IMR-90 (cell line): ENCODE measurements around the gene GAREM1. TPM values are rescaled to one million over a fixed set of nuclear protein-coding genes. Genes with fewer than 3 reads are reported as not detected.

Experiments used
- ATAC-seq: fragments of 200-7000 bp; cut with Tn5 transposase; 2 replicates; pipeline ENCODE4 v1.9.1; 2020; ENCODE audit warnings: low read depth, mild to moderate bottlenecking, moderate library complexity
- BruUV-seq: library from RNA; stranded (reverse); fragments of 400-500 nt; replicated peaks from 2 replicates; lab custom pipeline; 2021; lab: Mats Ljungman, UMichigan
- CTCF ChIA-PET: fragments of 300-600 bp; formaldehyde crosslinking; extraction: SDS; loops from one replicate; lab custom pipeline; 2021; ENCODE audit warnings: antibody characterized with exemption; lab: Yijun Ruan, JAX
- POLR2A ChIA-PET: fragments of 300-600 bp; sonication (Branson Sonifier 250); formaldehyde crosslinking; loops from one replicate; lab custom pipeline; 2022; ENCODE audit warnings: antibody characterized with exemption; ENCODE audit not compliant: unreplicated experiment; lab: Charles Lee
- DNase-seq: peaks from one replicate; pipeline ENCODE4 v3.0.0; 2013
- H2AFZ ChIP-seq: replicated peaks from 2 replicates; pipeline ENCODE3; 2013; ENCODE audit warnings: low read length, mild to moderate bottlenecking; ENCODE audit not compliant: poor library complexity
- H2AK5ac ChIP-seq: 2 replicates; pipeline ENCODE4 v1.6.1; 2013; ENCODE audit warnings: low read depth, low read length, inconsistent platforms
- H2AK9ac ChIP-seq: replicated peaks from 2 replicates; pipeline ENCODE3; 2013; ENCODE audit warnings: mild to moderate bottlenecking, low read depth, low read length, moderate library complexity; ENCODE audit not compliant: poor library complexity
- H2BK120ac ChIP-seq: 2 replicates; pipeline ENCODE4 v1.6.1; 2013; ENCODE audit warnings: low read depth, low read length, inconsistent platforms
- H2BK15ac ChIP-seq: 3 replicates; pipeline ENCODE4 v1.6.1; 2013; ENCODE audit warnings: low read depth, low read length, inconsistent platforms
- H2BK20ac ChIP-seq: 2 replicates; pipeline ENCODE4 v1.6.1; 2013; ENCODE audit warnings: low read depth, mild to moderate bottlenecking, inconsistent platforms, low read length, moderate library complexity
- H2BK5ac ChIP-seq: 2 replicates; pipeline ENCODE4 v1.6.1; 2013; ENCODE audit warnings: mild to moderate bottlenecking, low read depth, low read length, inconsistent platforms; ENCODE audit not compliant: poor library complexity, severe bottlenecking
- H3K14ac ChIP-seq: replicated peaks from 2 replicates; pipeline ENCODE4 v1.6.1; 2013; ENCODE audit warnings: low read depth, low read length, inconsistent platforms
- H3K18ac ChIP-seq: 2 replicates; pipeline ENCODE4 v1.6.1; 2013; ENCODE audit warnings: low read depth, low read length, control low read depth
- H3K23ac ChIP-seq: 2 replicates; pipeline ENCODE4 v1.6.1; 2013; ENCODE audit warnings: low read depth, low read length, inconsistent platforms
- H3K27ac ChIP-seq: 2 replicates; pipeline ENCODE4 v1.5.1; 2013; ENCODE audit warnings: mild to moderate bottlenecking, control low read depth, low read length; ENCODE audit not compliant: insufficient read depth
- H3K27me3 ChIP-seq: 2 replicates; pipeline ENCODE4 v1.6.1; 2013; ENCODE audit warnings: low read length; ENCODE audit not compliant: control insufficient read depth, insufficient read depth
- H3K36me3 ChIP-seq: 2 replicates; pipeline ENCODE4 v1.6.1; 2013; ENCODE audit warnings: low read length, mixed read lengths; ENCODE audit not compliant: control insufficient read depth, insufficient read depth
- H3K4ac ChIP-seq: 2 replicates; pipeline ENCODE4 v1.6.1; 2013; ENCODE audit warnings: low read depth, low read length, inconsistent platforms
- H3K4me1 ChIP-seq: 2 replicates; pipeline ENCODE4 v1.6.1; 2013; ENCODE audit warnings: low read length, mixed read lengths; ENCODE audit not compliant: control insufficient read depth, insufficient read depth
- H3K4me2 ChIP-seq: 2 replicates; pipeline ENCODE4 v1.6.1; 2013; ENCODE audit warnings: low read depth, mild to moderate bottlenecking, control low read depth, low read length, moderate library complexity
- H3K4me3 ChIP-seq: 2 replicates; pipeline ENCODE4 v1.5.1; 2013; ENCODE audit warnings: low read depth, mild to moderate bottlenecking, control low read depth, low read length, moderate library complexity; ENCODE audit not compliant: insufficient read depth
- H3K56ac ChIP-seq: 2 replicates; pipeline ENCODE4 v1.6.1; 2013; ENCODE audit warnings: low read length, inconsistent platforms; ENCODE audit not compliant: insufficient read depth; ENCODE audit errors: extremely low read depth
- H3K79me1 ChIP-seq, 2 experiments: 2 replicates each; pipeline ENCODE4 v1.6.1; 2013; ENCODE audit warnings: low read length in 2 of 2, inconsistent platforms in 1 of 2, low read depth in 1 of 2
- H3K9ac ChIP-seq: 2 replicates; pipeline ENCODE4 v1.6.1; 2013; ENCODE audit warnings: low read depth, low read length, control low read depth
- H3K9me1 ChIP-seq: 2 replicates; pipeline ENCODE4 v1.6.1; 2013; ENCODE audit warnings: low read length, inconsistent platforms; ENCODE audit not compliant: insufficient read depth
- H3K9me3 ChIP-seq: 2 replicates; pipeline ENCODE4 v1.6.1; 2013; ENCODE audit warnings: low read length; ENCODE audit not compliant: control insufficient read depth, insufficient read depth
- H4K20me1 ChIP-seq: 2 replicates; pipeline ENCODE4 v1.6.1; 2013; ENCODE audit warnings: low read length, inconsistent platforms; ENCODE audit not compliant: insufficient read depth
- H4K5ac ChIP-seq: 2 replicates; pipeline ENCODE4 v1.6.1; 2013; ENCODE audit warnings: mild to moderate bottlenecking, low read depth, low read length, control low read depth
- H4K8ac ChIP-seq, 2 experiments: 2 replicates each; pipeline ENCODE4 v1.6.1; 2013; ENCODE audit warnings: low read depth in 2 of 2, low read length in 2 of 2, control low read depth in 1 of 2, inconsistent platforms in 1 of 2
- H4K91ac ChIP-seq: 2 replicates; pipeline ENCODE4 v1.6.1; 2013; ENCODE audit warnings: low read depth, low read length, inconsistent platforms; ENCODE audit not compliant: insufficient read depth
- BHLHE40 ChIP-seq: fragments of 150-350 bp; IDR thresholded peaks from 2 replicates; pipeline ENCODE4 v1.6.1; 2016; ENCODE audit warnings: mild to moderate bottlenecking, low read depth, low read length
- CEBPB ChIP-seq: IDR thresholded peaks from 2 replicates; pipeline ENCODE4 v1.6.1; 2012; ENCODE audit warnings: low read depth, low read length, improper control_type of control experiment
- CHD1 ChIP-seq: IDR thresholded peaks from 2 replicates; pipeline ENCODE4 v1.6.1; 2012; ENCODE audit warnings: low read depth, low read length, improper control_type of control experiment
- FOS ChIP-seq: fragments of 150-350 bp; IDR thresholded peaks from 2 replicates; pipeline ENCODE4 v1.6.1; 2016; ENCODE audit warnings: low read depth, low read length
- MAZ ChIP-seq: IDR thresholded peaks from 2 replicates; pipeline ENCODE4 v1.6.1; 2012; ENCODE audit warnings: low read depth, mild to moderate bottlenecking, low read length, improper control_type of control experiment, moderate library complexity, borderline replicate concordance
- NFE2L2 ChIP-seq: fragments of 150-350 bp; IDR thresholded peaks from 2 replicates; pipeline ENCODE4 v1.6.1; 2016; ENCODE audit warnings: low read depth, mild to moderate bottlenecking, low read length
- RFX5 ChIP-seq: IDR thresholded peaks from 2 replicates; pipeline ENCODE4 v1.8.0; 2012; ENCODE audit warnings: low read depth, mild to moderate bottlenecking, low read length, moderate library complexity
- WGBS, 2 experiments: methylation state at CpG; one replicate each; pipeline versions ENCODE4 v1.1.5 to v1.1.7; 2013; ENCODE audit warnings: missing lambda C conversion rate in 2 of 2; ENCODE audit not compliant: insufficient read length in 1 of 2; ENCODE audit errors: extremely low coverage in 2 of 2; 5-methylcytosine and 5-hydroxymethylcytosine counted together
- dilution Hi-C: fragments of 300-500 bp; cut with HindIII; formaldehyde crosslinking; loops from one replicate; pipeline ENCODE4 v1.14.3; 2018; ENCODE audit warnings: low sequenced_read_pairs; ENCODE audit not compliant: unreplicated experiment
- in situ Hi-C: fragments of 300-500 bp; cut with MboI; formaldehyde crosslinking; loops from 3 replicates; pipeline ENCODE4 v1.14.3; 2019; ENCODE audit warnings: low sequenced_read_pairs, inconsistent platforms, mixed read lengths
- intact Hi-C: fragments of 100-400 bp; cut with micrococcal nuclease; formaldehyde crosslinking; loops from 2 replicates; pipeline ENCODE4 v1.10.0; 2022
- polyA plus RNA-seq, 3 experiments: library from polyadenylated mRNA; depleted of rRNA; stranded (reverse); fragments of >200 nt; gene quantifications; 2 replicates each; pipeline ENCODE4 v1.2.3, GENCODE V29; 2012; ENCODE audit warnings: low replicate concordance in 1 of 3
- total RNA-seq: library from RNA; depleted of rRNA; stranded (reverse); fragments of >200 nt; gene quantifications from 2 replicates; pipeline ENCODE4 v1.2.3, GENCODE V29; 2012

GAREM1 gene
- total and polyA plus RNA-seq, 2 of the 4 experiments (the other 2 are of a cell fraction), result 1.4 to 2.3 TPM

DNA sequence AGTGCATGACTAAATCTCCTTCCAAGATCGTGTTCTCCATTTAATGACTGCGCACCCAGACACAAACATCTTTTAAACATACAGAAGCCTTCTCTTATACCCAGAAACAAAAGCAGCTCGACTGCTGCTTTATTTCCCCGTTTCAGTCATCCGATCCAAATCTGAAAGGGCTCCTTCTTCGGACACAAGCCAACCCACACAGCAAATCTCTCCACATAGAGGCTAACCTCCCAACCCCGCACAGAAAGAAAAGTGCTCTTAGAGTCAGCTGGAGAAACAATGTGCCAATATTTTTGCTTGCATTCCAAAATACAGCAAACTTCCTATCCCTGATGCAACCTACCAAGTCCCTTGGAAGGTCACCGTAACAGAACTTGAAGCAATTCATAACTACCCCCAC is 29.1 kb downstream of the GAREM1 start:
- Histone ChIP-seq H2AK9ac (no peak overlapping the region), H4K91ac (no peak overlapping the region), H3K79me1 (no peaks in the 10 kb centered on the region), H3K23ac (no peak overlapping the region), H4K8ac (no peak overlapping the region), H2AFZ (no peak overlapping the region), H3K9ac (no peak overlapping the region), H2BK15ac (no peak overlapping the region), H3K27me3 (no peaks in the 10 kb centered on the region; the same call in 1 of the 2 replicates), H3K9me3 (no peaks in the 10 kb centered on the region), H2BK20ac (no peak overlapping the region), H3K4me3 (no peak overlapping the region), H3K4me1 (no peaks in the 10 kb centered on the region; the same call in 1 of the 2 replicates), H2BK5ac (no peak overlapping the region), H3K18ac (no peak overlapping the region), H2AK5ac (no peak overlapping the region), H3K14ac (no peak overlapping the region), H3K4me2 (no peak overlapping the region), H3K9me1 (no peaks in the 10 kb centered on the region), H2BK120ac (no peak overlapping the region), H3K4ac (no peak overlapping the region), H3K27ac (no peak overlapping the region), H3K56ac (no peak overlapping the region), H3K36me3 (no peaks in the 10 kb centered on the region), H4K20me1 (peaks cover 4% of the 10 kb centered on the region; the same call in 1 of the 2 replicates), H4K5ac (no peak overlapping the region)
- in situ Hi-C loops (no loop called here), dilution Hi-C loops (no loop called here), intact Hi-C loops (no loop called here)
- no CpG with 5 or more reads among the region's 8 CpGs for WGBS, 2 experiments
- ChIA-PET CTCF (no interaction called here), POLR2A (no interaction called here)
- no TSS peak for BruUV-seq
- TF ChIP-seq RFX5 (no peak), FOS (no peak), NFE2L2 (no peak), MAZ (no peak), CEBPB (no peak), CHD1 (no peak), BHLHE40 (no peak)
- DNase-seq (no peak), ATAC-seq (no peak)
